HepG2 (cell line): ENCODE data around the gene CCNYL1. TPM values are rescaled to one million over a fixed set of nuclear protein-coding genes. Genes with fewer than 3 reads are reported as not detected.
A peak's percentile ranks its signal among the peaks of the same experiment; 100 is the strongest.

ENCODE experiments used
- BCL6 ChIP-seq: IDR thresholded peaks from 2 replicates; pipeline ENCODE4 v1.6.1; 2016; ENCODE audit warnings: missing genetic modification reagents, missing compliant biosample characterization
- DNMT3B ChIP-seq: conservative IDR thresholded peaks from 2 replicates; pipeline ENCODE4 v1.6.1; 2016; ENCODE audit warnings: missing biosample characterization, control low read depth
- ELF3 ChIP-seq: IDR thresholded peaks from 2 replicates; pipeline ENCODE4 v1.6.1; 2016; ENCODE audit warnings: missing genetic modification reagents, missing compliant biosample characterization
- HDAC2 ChIP-seq: sonication (generic); formaldehyde crosslinking; IDR thresholded peaks from 2 replicates; pipeline ENCODE4 v1.4.0; 2020; ENCODE audit warnings: missing genetic modification reagents
- HMG20A ChIP-seq: IDR thresholded peaks from 2 replicates; pipeline ENCODE4 v1.6.1; 2016; ENCODE audit warnings: borderline replicate concordance
- HOXD1 ChIP-seq: sonication (generic); formaldehyde crosslinking; IDR thresholded peaks from 2 replicates; pipeline ENCODE4 v1.5.0; 2020; ENCODE audit warnings: missing genetic modification reagents
- JUN ChIP-seq: sonication (generic); formaldehyde crosslinking; IDR thresholded peaks from 2 replicates; pipeline ENCODE4 v1.4.0; 2020; ENCODE audit warnings: mild to moderate bottlenecking, missing genetic modification reagents
- PATZ1 ChIP-seq: sonication (generic); formaldehyde crosslinking; IDR thresholded peaks from 2 replicates; pipeline ENCODE4 v1.4.0; 2020; ENCODE audit warnings: missing genetic modification reagents
- SAP130 ChIP-seq: IDR thresholded peaks from 2 replicates; pipeline ENCODE4 v1.6.1; 2016; ENCODE audit warnings: low read depth
- SKI ChIP-seq: fragments of 450-650 bp; IDR thresholded peaks from one replicate; pipeline ENCODE4 v1.6.1; 2018; ENCODE audit warnings: mild to moderate bottlenecking; ENCODE audit not compliant: partially characterized antibody
- SMAD3 ChIP-seq: sonication (generic); formaldehyde crosslinking; IDR thresholded peaks from 2 replicates; pipeline ENCODE4 v1.4.0; 2020; ENCODE audit warnings: missing genetic modification reagents
- SOX5 ChIP-seq: IDR thresholded peaks from 2 replicates; pipeline ENCODE4 v1.6.1; 2016; ENCODE audit warnings: borderline replicate concordance
- SP5 ChIP-seq: IDR thresholded peaks from 2 replicates; pipeline ENCODE4 v1.6.1; 2016; ENCODE audit warnings: low read depth, borderline replicate concordance
- TBX2 ChIP-seq: sonication (generic); formaldehyde crosslinking; IDR thresholded peaks from 2 replicates; pipeline ENCODE4 v1.5.0; 2020; ENCODE audit warnings: missing genetic modification reagents, mild to moderate bottlenecking, borderline replicate concordance
- TCF7 ChIP-seq: sonication (generic); IDR thresholded peaks from 2 replicates; pipeline ENCODE4 v1.6.1; 2016; ENCODE audit warnings: antibody characterized with exemption, low read depth
- TEAD3 ChIP-seq: optimal IDR thresholded peaks from 2 replicates; pipeline ENCODE3; 2016; ENCODE audit warnings: borderline replicate concordance
- XRCC5 ChIP-seq: fragments of 200-400 bp; formaldehyde crosslinking; optimal IDR thresholded peaks from 2 replicates; pipeline ENCODE3; 2017; ENCODE audit warnings: mild to moderate bottlenecking, low read length
- ZBTB33 ChIP-seq: sonication (generic); formaldehyde crosslinking; IDR thresholded peaks from 2 replicates; pipeline ENCODE4 v1.4.0; 2020; ENCODE audit warnings: missing genetic modification reagents
- ZBTB34 ChIP-seq: sonication (generic); formaldehyde crosslinking; IDR thresholded peaks from 2 replicates; pipeline ENCODE4 v1.8.0; 2022; ENCODE audit warnings: mild to moderate bottlenecking, missing genetic modification reagents
- ZNF205 ChIP-seq: IDR thresholded peaks from 2 replicates; pipeline ENCODE4 v1.6.1; 2018; ENCODE audit warnings: missing biosample characterization, missing genetic modification reagents
- ZNF33B ChIP-seq: sonication (generic); formaldehyde crosslinking; IDR thresholded peaks from 2 replicates; pipeline ENCODE4 v1.5.1; 2020; ENCODE audit warnings: mild to moderate bottlenecking, missing genetic modification reagents
- ZNF629 ChIP-seq: sonication (generic); formaldehyde crosslinking; conservative IDR thresholded peaks from 2 replicates; pipeline ENCODE4 v1.5.0; 2020; ENCODE audit warnings: missing genetic modification reagents
- ZSCAN5A ChIP-seq: sonication (generic); formaldehyde crosslinking; IDR thresholded peaks from 2 replicates; pipeline ENCODE4 v1.8.0; 2022; ENCODE audit warnings: mild to moderate bottlenecking, missing genetic modification reagents, borderline replicate concordance
- polyA plus RNA-seq, 8 experiments: library from polyadenylated mRNA; depleted of rRNA in 3 of 8; stranded (reverse) in 7 of 8; unstranded in 1 of 8; fragments of >200 nt; fragmentation: Illumina TruSeq in 4 of 8; extraction: Trizol in 4 of 8; gene quantifications; 2 replicates each; pipeline versions ENCODE4 v1.2.1 to v1.2.3, GENCODE V29; 2011 to 2016; ENCODE audit warnings: low read depth in 4 of 8, missing spikeins in 1 of 8, mixed read lengths in 1 of 8; ENCODE audit not compliant: insufficient read depth in 1 of 8
- total RNA-seq, 5 experiments: library from RNA; depleted of rRNA; stranded (reverse); fragments of >200 nt; fragmentation: Illumina TruSeq; extraction: Trizol; gene quantifications; 2 replicates each; pipeline ENCODE4 v1.2.3, GENCODE V29; 2016; ENCODE audit warnings: low read depth in 1 of 5

Gene CCNYL1
- total and polyA plus RNA-seq, 2 of the 13 experiments (the other 11 are each of a cell fraction or from before 2014, with no cell fraction given) = 12.5 to 16.2 TPM

GRCh38 chr2:207747653-207748560, 36.5 kb downstream of the CCNYL1 start (continued):
- peak; percentile 55 for TF ChIP-seq TEAD3
- TF ChIP-seq HDAC2 (CRISPR knock-in tag) = peak; percentile 37; the same call in 1 of the 2 replicates
- TF ChIP-seq SAP130 = peak; percentile 75
- peak; percentile 89 for TF ChIP-seq SOX5
- no peak for TF ChIP-seq HOXD1 (CRISPR knock-in tag)
- TF ChIP-seq ZBTB34 (CRISPR knock-in tag) = no peak
- TF ChIP-seq SMAD3 (CRISPR knock-in tag) = peak; percentile 45; the same call in 1 of the 2 replicates
- TF ChIP-seq JUN (CRISPR knock-in tag) = peak; percentile 76; the same call in 1 of the 2 replicates
- peak; percentile 16 for TF ChIP-seq XRCC5
- TF ChIP-seq ZBTB33 (CRISPR knock-in tag) = peak; percentile 42
- peak; percentile 62 for TF ChIP-seq TCF7
- no peak for TF ChIP-seq ZSCAN5A (CRISPR knock-in tag)
- peak; percentile 68; the same call in 1 of the 2 replicates for TF ChIP-seq DNMT3B
- no peak; the same call in 1 of the 2 replicates for TF ChIP-seq ZNF33B
- peak; percentile 23; the same call in 1 of the 2 replicates for TF ChIP-seq PATZ1 (CRISPR knock-in tag)
- TF ChIP-seq BCL6 (CRISPR knock-in tag) = peak; percentile 68; the same call in 1 of the 2 replicates
- TF ChIP-seq ELF3 (CRISPR knock-in tag) = peak; percentile 49; the same call in 1 of the 2 replicates
- TF ChIP-seq ZNF629 (CRISPR knock-in tag) = no peak
- peak; percentile 84 for TF ChIP-seq HMG20A (CRISPR knock-in tag)
- peak; percentile 21; the same call in 1 of the 2 replicates for TF ChIP-seq ZNF205 (CRISPR knock-in tag)
- TF ChIP-seq SP5 = peak; percentile 45; the same call in 1 of the 2 replicates
- peak; percentile 63 for TF ChIP-seq TBX2 (CRISPR knock-in tag)
- peak; percentile 42 for TF ChIP-seq SKI
